Measurements from ENCODE around the gene TIMM21.

Gene TIMM21

GRCh38 chr18:74153377-74153776, 5.1 kb downstream of the TIMM21 start:
- Histone ChIP-seq H3K27me3 (no peaks in the 10 kb centered on the region), H3K4me1 (peaks cover 22 to 35% (median 27%) of the 10 kb centered on the region in 10 experiments), H4K20me1 (peaks cover 4 to 51% (median 34%) of the 10 kb centered on the region in 11 experiments; a peak in 14 of 22 replicates), H3K4me2 (no peak overlapping the region), H3K9me3 (replicated peaks in 1 of 11) (no peaks in the 10 kb centered on the region), H3K36me3 (peaks cover 39 to 90% (median 79%) of the 10 kb centered on the region in 11 experiments), H3K4me3 (no peak overlapping the region), H3K9ac (no peak overlapping the region), H3K27ac (no peak overlapping the region)
- TF ChIP-seq Cebpa-rat (IDR thresholded peaks at IDR 0.05): no peak

DNA sequence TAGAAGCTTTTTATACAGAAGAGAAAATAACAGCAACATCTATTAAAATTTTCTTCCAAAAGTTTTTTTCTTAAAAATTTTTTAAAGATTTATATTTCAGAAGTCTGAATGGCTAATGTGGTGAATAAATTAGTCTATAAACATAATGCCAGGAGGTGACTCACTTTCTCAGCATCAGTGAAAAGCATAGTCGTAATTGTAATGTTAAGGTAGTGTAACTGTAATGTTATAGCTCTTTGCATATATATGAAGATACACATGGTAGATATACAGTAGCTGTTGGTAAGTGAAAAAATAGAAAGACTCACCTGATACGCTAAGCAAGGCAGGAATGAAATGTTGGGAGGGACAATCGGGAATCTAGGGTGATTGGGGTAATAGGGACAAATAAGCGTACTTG, 5.5 kb downstream of the TIMM21 start:
- H3K36me3 ChIP-seq: peaks cover 43 to 94% (median 84%) of the 10 kb centered on the region in 11 experiments

GRCh38 chr18:74154716-74155115, 6.4 kb downstream of the TIMM21 start:
- H3K36me3 ChIP-seq: peaks cover 53 to 100% (median 93%) of the 10 kb centered on the region in 11 experiments

More for the DNA sequence above, 5.5 kb downstream of the TIMM21 start:
- Histone ChIP-seq H3K27me3 (no peaks in the 10 kb centered on the region), H3K27ac (no peak overlapping the region), H3K4me2 (no peak overlapping the region), H3K4me3 (no peak overlapping the region), H3K9me3 (replicated peaks in 1 of 11) (no peaks in the 10 kb centered on the region), H3K9ac (no peak overlapping the region), H4K20me1 (peaks cover 4 to 51% (median 34%) of the 10 kb centered on the region in 11 experiments; a peak in 14 of 22 replicates), H3K4me1 (peaks cover 22 to 35% (median 27%) of the 10 kb centered on the region in 10 experiments)
- no peak for TF ChIP-seq Cebpa-rat (IDR thresholded peaks at IDR 0.05)

DNA sequence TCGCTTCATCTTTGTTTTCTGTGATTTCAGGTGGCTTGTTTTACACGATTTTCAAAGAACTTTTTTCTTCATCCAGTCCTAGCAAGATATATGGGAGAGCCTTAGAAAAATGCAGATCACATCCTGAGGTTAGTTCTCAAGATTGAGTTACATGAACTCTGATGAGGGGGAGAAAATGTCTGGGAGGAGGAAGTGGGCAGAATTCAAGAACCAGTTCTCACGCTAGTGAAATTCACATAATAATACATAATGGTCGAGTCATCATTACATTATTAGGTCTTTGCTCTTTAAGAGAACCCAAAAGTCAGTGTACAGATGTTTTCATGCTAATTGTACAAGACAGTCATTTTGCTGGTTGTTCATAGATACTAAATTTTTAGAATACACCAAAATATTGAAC, 7.0 kb downstream of the TIMM21 start:
- Histone ChIP-seq H3K27me3 (no peaks in the 10 kb centered on the region), H3K36me3 (peaks cover 58 to 100% (median 94%) of the 10 kb centered on the region in 11 experiments), H3K9me3 (replicated peaks in 1 of 11) (no peaks in the 10 kb centered on the region), H3K4me1 (peaks cover 9 to 24% (median 14%) of the 10 kb centered on the region in 10 experiments), H3K27ac (no peak overlapping the region), H4K20me1 (peaks cover 4 to 51% (median 34%) of the 10 kb centered on the region in 11 experiments; a peak in 14 of 22 replicates), H3K4me2 (no peak overlapping the region), H3K9ac (peak overlapping the region in 1 of 11 experiments; percentile 13; a peak in 1 of 22 replicates), H3K4me3 (no peak overlapping the region)
- TF ChIP-seq Cebpa-rat (IDR thresholded peaks at IDR 0.05): no peak

More at GRCh38 chr18:74154716-74155115, 6.4 kb downstream of the TIMM21 start:
- Histone ChIP-seq H3K27ac (no peak overlapping the region), H3K9me3 (replicated peaks in 1 of 11) (no peaks in the 10 kb centered on the region), H3K4me2 (no peak overlapping the region), H3K4me3 (no peak overlapping the region), H3K27me3 (no peaks in the 10 kb centered on the region), H3K9ac (peak overlapping the region in 3 of 11 experiments; percentile 13 to 29 (median 26); a peak in 1 of 22 replicates), H3K4me1 (peaks cover 15 to 30% (median 20%) of the 10 kb centered on the region in 10 experiments), H4K20me1 (peaks cover 4 to 51% (median 34%) of the 10 kb centered on the region in 11 experiments; a peak in 14 of 22 replicates)
- TF ChIP-seq Cebpa-rat (IDR thresholded peaks at IDR 0.05): no peak

GRCh38 chr18:74163019-74163660, 14.8 kb downstream of the TIMM21 start:
- Histone ChIP-seq H4K20me1 (no peaks in the 10 kb centered on the region), H3K27ac (peak overlapping the region in 6 of 11 experiments; percentile 3 to 57 (median 20); a peak in 6 of 22 replicates), H3K4me1 (peaks cover 12 to 27% (median 19%) of the 10 kb centered on the region in 10 experiments; a peak in 19 of 20 replicates), H3K27me3 (no peaks in the 10 kb centered on the region), H3K36me3 (peaks cover 29 to 44% (median 40%) of the 10 kb centered on the region in 11 experiments), H3K9ac (0 out of 22 replicates have a peak overlapping the region, but pooled peaks of 1 of the 11 experiments have one; percentile 5), H3K4me3 (no peak overlapping the region), H3K9me3 (replicated peaks in 1 of 11) (peaks cover 0 to 7% (median 0%) of the 10 kb centered on the region in 11 experiments; a peak in 2 of 22 replicates), H3K4me2 (peak overlapping the region; percentile 6 to 67 (median 33); a peak in 19 of 22 replicates)
- TF ChIP-seq Cebpa-rat (IDR thresholded peaks at IDR 0.05): no peak

GRCh38 chr18:74166386-74166785, 18.1 kb downstream of the TIMM21 start:
- H3K27me3 ChIP-seq: no peaks in the 10 kb centered on the region
- TF ChIP-seq Cebpa-rat (IDR thresholded peaks at IDR 0.05): no peak
- H3K4me3 ChIP-seq: no peak overlapping the region
- peaks cover 0 to 12% (median 9%) of the 10 kb centered on the region in 11 experiments; a peak in 12 of 22 replicates for H3K36me3 ChIP-seq
- H3K27ac ChIP-seq: no peak overlapping the region
- no peaks in the 10 kb centered on the region for H4K20me1 ChIP-seq
- H3K4me2 ChIP-seq: no peak overlapping the region
- no peak overlapping the region for H3K9ac ChIP-seq
- H3K9me3 ChIP-seq (replicated peaks in 1 of 11): peaks cover 0 to 7% (median 0%) of the 10 kb centered on the region in 11 experiments; a peak in 2 of 22 replicates
- peaks cover 12 to 27% (median 19%) of the 10 kb centered on the region in 10 experiments; a peak in 19 of 20 replicates for H3K4me1 ChIP-seq

DNA sequence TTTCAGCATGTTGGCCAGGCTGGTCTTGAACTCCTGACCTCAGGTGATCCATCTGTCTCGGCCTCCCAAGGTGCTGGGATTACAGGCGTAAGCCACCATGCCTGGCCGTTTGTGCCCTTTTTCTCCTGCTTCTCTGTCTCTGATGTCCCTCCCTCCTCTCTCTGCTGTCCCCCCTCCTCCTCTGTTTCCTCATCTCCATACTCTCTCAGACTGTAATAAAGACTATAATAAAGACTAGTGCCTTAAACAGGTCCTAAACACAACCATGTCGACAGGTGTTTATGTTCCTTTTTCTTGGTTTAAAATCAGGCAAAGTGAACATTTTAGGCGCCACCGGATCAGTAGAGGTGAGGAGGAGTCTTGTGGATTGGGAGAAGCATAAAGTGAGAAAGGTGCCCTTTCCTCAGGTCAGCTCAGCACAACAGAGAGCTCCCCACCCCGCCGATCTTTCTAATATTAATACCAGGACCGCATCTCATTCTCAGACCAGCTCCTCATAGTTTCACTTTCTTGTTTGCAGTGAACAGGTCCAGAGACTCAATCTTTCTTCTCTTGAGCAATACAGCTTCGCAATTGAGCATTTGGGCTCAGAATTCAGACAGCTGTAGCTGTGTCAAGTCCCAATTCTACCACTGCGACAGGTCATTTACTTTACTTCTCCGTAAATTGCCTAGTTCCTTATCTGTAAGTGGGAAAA, 23.7 kb downstream of the TIMM21 start:
- Histone ChIP-seq H3K36me3 (no peaks in the 10 kb centered on the region), H3K4me2 (no peak overlapping the region), H3K27me3 (no peaks in the 10 kb centered on the region), H3K27ac (no peak overlapping the region), H3K4me1 (no peaks in the 10 kb centered on the region), H3K9ac (no peak overlapping the region), H3K4me3 (no peak overlapping the region), H3K9me3 (replicated peaks in 1 of 11) (no peaks in the 10 kb centered on the region), H4K20me1 (no peaks in the 10 kb centered on the region)
- TF ChIP-seq Cebpa-rat (IDR thresholded peaks at IDR 0.05): no peak

DNA sequence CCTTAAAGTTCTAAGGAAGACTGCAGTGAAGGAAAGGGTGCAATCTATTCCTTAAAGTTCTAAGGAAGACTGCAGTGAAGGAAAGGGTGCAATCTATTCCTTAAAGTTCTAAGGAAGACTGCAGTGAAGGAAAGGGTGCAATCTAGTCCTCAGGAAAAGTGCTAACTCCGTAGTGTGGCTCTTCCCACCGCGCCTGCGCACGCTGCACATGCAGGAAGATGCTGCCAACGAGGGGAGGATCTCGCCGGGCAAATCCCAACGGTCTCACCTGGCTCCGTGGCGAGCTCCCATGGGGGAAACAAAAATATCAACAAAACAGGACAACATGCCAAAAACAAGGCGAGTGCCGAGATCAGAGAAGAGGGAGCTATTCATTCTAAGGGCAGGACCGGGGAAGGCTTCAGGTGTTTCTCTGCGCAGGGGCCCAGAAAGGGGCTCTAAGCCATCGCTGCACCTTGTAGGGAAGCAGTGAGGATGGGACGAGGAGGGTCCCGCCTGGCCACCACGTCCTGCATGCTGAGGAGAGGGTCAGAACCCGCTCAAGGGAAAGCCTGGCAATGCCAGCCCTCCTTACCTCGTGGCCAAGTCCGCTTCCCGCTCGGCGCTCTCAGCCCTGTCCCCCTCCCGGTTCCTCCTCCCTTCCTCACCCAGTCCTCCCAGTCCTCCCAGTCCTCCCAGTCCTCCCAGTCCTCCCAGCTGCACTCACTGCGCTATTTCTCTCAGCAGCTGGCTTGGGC, 24.5 kb downstream of the TIMM21 start:
- Histone ChIP-seq H3K4me2 (no peak overlapping the region), H3K27ac (no peak overlapping the region)
- no peak for TF ChIP-seq Cebpa-rat (IDR thresholded peaks at IDR 0.05)

DNA sequence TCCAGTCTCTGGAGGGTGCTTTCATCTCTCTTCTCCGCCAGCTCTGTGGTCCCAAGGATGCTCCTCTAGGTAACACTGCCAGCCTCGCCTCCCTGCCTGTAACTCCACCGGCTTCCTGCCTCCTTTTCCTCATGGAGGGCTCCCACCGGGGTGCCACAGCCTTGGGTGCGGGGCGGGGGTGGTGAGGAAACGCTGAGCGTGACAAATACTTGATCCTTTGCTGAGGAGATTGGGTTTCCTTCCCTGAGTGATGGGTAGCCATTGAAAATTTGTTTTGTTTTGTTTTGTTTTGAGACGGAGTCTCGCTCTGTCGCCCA, 25.1 kb downstream of the TIMM21 start:
- H3K4me3 ChIP-seq: no peak overlapping the region

More for the DNA sequence above, 24.5 kb downstream of the TIMM21 start:
- H3K4me3 ChIP-seq: no peak overlapping the region
- H3K36me3 ChIP-seq: no peaks in the 10 kb centered on the region
- H4K20me1 ChIP-seq: no peaks in the 10 kb centered on the region
- no peak overlapping the region for H3K9ac ChIP-seq
- no peaks in the 10 kb centered on the region for H3K27me3 ChIP-seq
- no peaks in the 10 kb centered on the region for H3K9me3 ChIP-seq (replicated peaks in 1 of 11)
- no peaks in the 10 kb centered on the region for H3K4me1 ChIP-seq

More for the DNA sequence above, 25.1 kb downstream of the TIMM21 start:
- Histone ChIP-seq H3K9ac (no peak overlapping the region), H4K20me1 (no peaks in the 10 kb centered on the region), H3K4me1 (no peaks in the 10 kb centered on the region), H3K4me2 (no peak overlapping the region), H3K36me3 (no peaks in the 10 kb centered on the region), H3K9me3 (replicated peaks in 1 of 11) (no peaks in the 10 kb centered on the region), H3K27me3 (no peaks in the 10 kb centered on the region), H3K27ac (no peak overlapping the region)
- no peak for TF ChIP-seq Cebpa-rat (IDR thresholded peaks at IDR 0.05)

All from BLaER1 treated with 17β-estradiol and CSF1 and Interleukin-3, amounts not matched to agents 10 nM and 100 nM (cell line).